Myocyte (in vitro differentiated cells): ENCODE data around the gene GRID2. TPM values are rescaled to one million over a fixed set of nuclear protein-coding genes. Genes with fewer than 3 reads are reported as not detected.

ENCODE experiments used
- DNase-seq: peaks from one replicate; pipeline ENCODE4 v3.0.0-alpha.2; 2012; ENCODE audit warnings: low read depth
- total RNA-seq: library from RNA; depleted of rRNA; stranded (reverse); fragments of >200 nt; gene quantifications from 2 replicates; pipeline ENCODE4 v1.2.3, GENCODE V29; 2014

GRID2 gene
- total RNA-seq, 1 donor from 2014 or later: 0.16 TPM

DNA sequence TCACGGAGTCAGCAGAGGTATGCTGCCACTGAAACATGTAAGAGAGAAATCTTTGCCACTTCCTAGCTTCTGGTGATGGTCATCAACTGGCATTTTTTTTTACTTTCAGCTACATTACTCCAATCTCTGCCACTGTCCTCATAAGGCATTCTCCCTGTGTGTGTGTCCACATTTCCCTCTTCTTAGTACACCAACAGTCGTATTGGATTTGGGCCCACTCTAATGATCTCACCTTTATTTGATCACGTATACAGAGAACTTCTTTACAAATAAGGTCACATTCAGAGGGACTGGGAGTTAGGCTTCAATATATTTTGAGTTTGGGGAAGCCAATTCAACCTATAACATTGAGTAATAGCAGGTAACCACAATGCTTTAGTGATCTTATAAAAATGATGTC, 649.1 kb downstream of the GRID2 start:
- no peak for DNase-seq

DNA sequence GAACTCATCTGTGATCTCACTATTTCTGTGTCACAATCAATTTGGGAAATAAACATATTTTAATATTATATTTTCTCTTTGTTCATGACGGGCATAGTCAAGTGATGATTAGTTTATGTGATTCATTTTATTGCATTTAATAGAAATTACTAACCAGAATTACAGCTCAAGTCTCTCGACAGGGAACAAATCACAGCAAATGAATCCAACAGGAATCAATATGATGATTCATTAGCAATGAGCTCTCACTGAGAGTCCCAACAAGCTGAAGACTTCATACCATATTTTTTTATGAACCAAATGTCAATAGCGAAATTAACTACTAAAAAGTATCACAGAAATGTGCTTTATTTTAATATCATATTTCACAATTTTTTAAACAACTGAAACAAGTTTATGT, 649.7 kb downstream of the GRID2 start:
- DNase-seq: no peak

DNA sequence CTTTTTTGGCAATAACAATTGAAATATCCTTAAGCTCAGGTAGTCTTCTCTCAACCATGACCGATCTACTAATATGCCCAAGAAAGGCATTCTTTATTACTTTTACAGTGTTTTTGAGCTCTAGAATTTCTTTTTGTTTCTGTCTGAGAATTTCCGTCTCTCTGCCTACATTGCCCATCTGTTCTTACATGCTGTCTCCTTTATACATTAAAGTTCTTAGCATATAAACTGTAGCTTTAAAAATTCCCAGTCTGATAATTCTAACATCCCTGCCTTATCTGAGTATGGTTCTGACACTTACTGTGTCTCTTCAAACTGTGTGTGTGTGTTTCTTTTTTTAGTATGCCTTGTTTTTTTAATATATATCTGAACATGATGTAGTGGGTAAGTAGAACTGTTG, 658.1 kb downstream of the GRID2 start:
- DNase-seq: no peak

DNA sequence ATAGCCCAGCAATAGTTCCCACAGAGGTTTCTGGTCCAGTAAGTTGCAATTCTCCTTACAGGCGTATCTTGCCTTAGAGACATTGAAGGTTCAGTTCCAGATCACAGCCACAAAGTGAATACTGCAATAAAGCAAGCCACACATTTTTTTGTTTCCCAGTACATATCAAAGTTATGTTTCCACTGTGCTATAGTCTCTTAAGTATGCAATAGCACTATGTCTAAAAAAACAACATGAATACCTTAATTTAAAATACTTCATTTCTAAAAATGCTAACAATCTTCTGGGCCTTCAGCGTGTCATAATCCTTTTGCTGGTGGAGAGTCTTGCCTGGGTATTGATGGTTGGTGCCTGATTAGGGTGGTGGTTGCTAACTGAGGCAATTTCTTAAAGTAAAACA, 659.1 kb downstream of the GRID2 start:
- no peak for DNase-seq

DNA sequence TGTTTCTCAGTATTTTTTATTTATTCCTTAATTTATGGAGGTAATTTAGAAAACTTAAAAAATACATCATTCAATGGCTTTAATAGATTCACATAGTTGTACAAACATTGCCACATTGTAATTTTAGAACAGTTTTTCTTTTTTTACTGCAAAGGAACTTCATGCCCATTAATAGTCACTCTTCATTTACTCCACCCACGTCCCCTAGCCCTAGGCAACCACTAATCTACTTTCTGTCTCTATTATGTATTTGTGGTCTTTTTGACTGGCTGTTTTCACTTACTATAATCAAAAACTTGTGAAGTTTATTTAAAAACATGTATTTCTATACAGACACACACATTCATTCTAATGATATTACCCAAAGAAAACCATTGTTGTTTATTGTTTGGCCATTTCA, 664.8 kb downstream of the GRID2 start:
- DNase-seq: peak; percentile 5

DNA sequence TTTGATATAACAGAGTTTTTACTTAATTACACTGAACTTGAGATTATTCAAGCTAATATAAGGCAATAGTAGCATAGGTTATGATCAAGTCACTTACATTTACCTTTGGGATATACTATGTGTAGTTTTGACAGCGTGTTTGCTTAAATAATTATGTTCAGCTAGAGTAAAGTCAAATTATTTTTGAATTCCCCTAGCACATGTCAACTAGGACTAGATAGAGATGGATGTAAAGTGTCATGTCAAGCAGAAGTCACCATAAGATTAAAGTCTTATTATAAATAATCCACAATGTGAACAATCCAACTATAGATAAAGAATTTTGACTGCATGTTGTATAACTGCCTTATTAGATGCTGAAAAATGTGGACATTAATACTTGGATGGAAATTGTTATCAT, 665.2 kb downstream of the GRID2 start:
- no peak for DNase-seq

DNA sequence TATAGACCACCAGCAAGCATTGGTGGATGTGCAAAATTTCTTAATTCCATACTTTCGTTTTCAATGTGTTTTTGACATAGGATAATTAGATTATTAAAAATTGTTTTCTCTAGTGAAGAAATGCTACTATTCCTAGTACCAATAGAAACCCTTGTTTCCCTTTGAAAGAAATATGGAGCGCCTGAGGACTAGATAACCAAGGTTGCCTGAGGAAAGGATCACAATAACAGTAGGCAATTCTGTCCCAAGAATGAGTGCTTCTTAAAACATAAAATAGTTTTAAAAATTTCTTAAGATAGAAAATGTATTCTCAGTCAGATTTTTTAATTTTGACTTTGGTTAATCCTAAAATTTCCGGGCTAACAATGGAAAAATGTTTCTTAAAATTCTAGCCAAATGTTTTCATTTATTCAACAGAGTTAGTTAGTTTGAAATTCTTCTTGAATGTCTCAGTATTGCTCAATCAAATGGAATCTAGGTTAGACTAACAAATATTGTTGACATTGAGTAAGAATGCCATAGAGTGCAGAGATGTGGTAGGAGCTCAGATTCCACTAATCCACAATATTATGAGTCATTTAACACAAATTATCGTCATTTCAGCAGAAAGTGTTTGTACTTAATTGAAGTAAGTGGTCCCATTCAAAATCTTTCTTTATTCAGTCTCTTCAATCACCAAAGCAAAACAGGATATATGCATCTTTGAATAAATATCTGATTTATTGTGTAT, 666.0 kb downstream of the GRID2 start:
- DNase-seq: peak; percentile 64

DNA sequence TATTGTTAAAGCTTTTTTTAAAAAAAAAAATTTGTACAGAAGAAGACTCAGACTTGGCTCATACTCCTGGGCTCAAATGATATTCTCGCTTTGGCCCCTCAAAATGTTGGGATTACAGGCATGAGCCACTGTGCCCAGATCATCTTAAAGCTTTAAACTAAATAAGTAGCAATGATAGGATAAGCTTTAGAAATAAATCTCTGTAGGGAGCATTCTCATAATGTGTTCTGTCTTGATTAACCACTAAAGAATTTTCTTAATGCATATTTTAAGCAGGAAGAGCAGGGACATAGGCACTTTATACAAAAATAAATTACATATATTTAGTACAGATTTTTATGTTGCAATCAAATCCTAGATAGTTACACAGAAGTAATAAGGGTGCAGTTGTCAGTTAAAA, 667.2 kb downstream of the GRID2 start:
- DNase-seq: no peak

DNA sequence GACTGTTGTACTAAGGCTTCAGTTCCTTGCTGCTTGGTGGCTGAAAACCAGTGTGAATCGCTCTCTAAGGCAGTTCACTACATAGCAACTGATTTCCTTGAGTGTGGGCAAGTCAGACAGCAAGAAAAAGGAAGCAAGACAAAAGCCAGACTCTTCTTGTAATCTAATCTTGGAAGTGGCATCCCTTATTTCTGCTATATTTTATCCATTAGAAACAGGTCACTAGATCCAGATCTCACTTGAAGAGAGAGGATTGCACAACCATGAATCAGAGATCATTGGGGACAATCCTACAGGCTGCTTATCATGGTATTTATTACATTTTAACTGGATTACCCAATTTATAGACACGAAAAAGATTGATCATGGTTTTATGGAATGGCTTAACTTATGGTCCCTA, 684.5 kb downstream of the GRID2 start:
- peak; percentile 10 for DNase-seq

DNA sequence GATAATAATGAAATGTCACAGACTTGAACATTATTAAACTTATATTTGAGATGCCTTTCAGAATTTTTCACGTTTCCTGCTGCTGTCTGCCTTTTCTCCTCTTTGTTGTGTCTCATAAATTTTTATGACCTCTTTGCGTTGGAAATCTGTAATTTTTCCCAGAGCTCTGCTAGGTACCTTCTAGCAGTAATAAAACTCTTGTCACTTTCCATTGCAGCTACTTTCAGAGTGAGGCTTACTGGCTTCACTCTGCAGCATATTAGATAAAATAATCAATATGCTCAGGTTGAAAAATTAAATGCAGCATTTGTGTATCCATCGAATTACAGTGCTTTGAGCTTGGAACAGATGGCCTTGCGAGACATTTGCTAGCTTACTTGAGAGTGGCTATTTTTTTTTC, 689.0 kb downstream of the GRID2 start:
- DNase-seq: no peak

DNA sequence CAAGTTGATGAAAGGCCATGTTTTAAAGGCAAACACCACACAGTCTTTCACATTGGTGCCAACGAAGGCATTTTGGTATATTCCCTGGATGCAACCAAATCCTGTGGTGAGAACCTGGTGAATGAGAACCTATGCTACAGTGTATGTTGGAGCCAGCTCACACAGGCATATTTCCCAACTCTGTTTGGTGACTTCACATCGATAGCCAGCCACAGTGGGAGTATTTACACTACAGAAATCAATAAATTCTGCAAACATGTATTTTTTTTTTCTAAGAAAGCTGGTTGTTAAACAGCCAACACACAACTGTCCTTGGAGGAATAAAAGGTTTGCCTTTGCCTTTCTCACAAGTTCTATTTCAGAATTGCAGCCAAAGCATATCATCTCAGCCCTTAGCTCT, 691.0 kb downstream of the GRID2 start:
- DNase-seq: no peak

DNA sequence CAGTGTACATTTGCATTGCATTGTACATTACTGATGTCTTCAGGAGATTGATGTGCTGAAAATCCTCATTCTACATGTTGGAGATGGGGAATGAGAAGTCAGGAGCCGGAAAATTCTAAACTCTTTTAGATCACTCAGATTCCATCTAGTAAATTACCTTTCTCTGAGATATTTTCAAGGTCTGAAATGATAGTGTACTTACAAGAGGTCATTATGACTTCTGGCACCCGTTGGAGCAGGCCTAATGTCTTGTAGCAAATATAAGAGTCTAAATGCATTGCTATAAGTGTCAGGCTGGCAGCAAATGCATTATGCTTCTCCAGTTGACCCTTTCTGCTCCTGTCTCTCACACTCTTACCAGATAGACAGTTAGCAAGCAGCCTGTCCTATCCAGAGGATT, 692.8 kb downstream of the GRID2 start:
- no peak for DNase-seq

DNA sequence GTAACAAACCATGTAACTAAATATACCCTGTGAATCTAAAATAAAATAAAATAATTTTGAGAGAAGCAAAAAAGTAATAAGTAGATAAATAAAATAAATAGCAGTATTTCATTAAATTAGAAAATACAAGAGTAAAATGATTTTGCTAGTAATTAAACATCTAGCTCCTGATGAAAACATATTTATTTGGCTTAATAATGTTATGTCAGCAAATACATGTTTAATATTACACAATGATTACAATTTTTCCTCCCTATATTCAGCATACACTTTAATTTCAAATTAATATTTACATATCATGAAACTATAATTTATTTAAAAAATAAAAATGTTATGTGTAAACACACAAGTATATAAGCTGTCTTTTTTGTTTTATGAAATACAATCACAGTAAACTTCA, 697.1 kb downstream of the GRID2 start:
- no peak for DNase-seq

DNA sequence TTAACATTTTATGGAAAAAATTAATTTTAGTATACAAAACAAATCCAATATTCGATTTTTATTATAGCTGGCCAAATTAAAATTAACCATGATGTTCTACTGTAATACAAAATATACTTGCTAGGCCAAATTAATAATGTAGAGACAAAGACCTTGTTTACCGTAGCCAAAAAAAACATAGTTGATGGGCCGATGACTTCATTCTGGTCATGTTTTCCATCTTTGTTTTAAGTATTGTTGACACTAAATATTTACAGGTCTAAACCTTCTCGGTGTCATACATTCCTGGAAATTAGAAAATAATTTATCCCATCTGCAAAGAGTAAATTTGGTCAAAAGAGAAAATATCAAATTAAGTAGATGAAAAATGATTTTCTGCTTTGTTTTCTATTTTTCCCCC, 698.5 kb downstream of the GRID2 start:
- DNase-seq: no peak

DNA sequence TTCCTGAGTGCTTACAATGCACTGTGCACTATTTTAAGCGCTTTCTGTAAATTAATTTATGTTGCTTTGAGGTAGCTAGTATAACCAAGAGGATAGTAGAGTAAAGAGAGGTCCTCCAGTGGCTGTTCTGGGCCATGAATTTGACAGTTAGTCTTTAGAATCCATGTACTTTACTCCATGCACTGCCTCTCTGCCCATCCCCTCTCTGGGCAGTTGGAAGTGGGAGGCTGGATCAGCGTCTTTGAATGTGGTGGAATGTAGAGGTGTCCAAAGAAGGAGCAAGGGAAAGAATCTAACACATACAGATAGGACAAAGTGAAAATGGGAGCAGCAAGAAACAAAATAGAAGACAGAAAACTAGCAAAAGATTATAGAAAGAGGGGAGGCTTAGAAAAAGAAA, 712.6 kb downstream of the GRID2 start:
- DNase-seq: no peak

DNA sequence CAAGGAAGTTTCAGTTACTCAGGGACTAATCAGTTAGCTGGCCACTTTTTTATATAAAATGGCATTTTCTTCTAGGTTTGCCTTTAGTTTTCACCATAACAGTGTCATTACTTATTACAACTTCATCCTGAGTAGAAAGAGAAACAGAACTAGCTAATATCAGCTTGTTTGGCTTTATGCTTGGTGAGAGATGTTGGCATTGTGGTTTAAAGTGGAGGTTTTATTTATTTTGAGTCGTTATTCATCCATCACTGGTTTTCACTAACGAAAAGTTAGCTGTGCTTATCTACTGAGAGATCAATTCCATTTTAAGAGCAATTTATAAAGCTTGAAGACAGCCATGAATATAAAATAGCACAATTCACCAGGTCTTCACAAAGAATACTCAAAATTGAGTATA, 714.5 kb downstream of the GRID2 start:
- no peak for DNase-seq

DNA sequence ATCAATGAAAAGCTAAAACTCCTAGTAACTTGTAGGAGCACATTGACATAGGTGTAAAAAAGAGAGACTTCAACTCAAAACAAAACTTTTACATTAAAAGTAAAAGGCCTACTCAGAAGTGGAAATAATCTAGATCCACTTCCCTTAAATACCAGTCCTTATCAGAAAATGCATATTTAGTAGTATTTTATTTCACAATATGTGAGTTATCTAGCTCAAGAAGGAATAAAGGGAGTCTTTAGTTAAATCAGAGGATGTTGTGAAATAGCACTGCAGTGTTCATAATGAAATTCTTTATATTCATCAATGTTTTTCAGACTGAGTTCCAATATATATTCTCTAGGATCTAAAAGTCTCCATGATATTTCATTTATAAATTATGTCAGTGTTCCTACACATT, 715.0 kb downstream of the GRID2 start:
- no peak for DNase-seq

DNA sequence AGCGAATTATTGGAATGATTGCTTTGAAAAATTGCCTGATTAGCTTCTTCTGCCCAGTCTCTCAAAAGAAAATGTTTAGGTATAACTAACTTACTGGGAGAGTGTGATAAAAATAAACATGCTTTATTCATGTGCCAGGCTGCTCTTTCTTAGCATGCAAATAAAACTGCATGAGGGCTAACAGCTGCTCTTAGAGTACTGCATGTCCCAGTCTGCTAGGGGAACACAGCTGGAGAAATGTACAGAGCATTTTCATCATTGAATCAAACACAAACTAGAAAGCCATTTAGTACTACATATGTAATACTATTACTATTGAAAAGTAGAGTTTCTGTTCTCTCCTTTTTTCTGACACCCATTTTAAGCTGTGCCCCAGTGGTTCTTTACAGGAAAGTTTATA, 726.0 kb downstream of the GRID2 start:
- peak; percentile 27 for DNase-seq

DNA sequence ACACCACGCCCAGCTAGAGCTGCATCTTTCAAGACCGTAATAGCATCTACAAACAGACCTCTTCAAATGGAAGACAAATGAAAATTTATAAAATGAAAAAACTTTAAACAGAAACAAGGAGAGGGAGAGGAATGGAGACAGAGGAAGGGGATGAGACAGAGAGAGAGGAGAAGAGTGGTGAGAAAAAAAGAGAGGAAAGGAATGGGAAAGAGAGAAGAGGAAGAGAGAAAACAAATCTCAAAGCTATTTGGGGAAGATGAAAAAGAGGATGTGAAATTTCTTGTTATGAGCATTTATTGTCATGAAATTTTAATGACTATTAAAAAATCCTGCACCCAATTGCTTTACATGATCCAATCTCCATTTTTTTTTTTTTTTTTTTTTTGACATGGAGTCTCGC, 726.9 kb downstream of the GRID2 start:
- DNase-seq: no peak

DNA sequence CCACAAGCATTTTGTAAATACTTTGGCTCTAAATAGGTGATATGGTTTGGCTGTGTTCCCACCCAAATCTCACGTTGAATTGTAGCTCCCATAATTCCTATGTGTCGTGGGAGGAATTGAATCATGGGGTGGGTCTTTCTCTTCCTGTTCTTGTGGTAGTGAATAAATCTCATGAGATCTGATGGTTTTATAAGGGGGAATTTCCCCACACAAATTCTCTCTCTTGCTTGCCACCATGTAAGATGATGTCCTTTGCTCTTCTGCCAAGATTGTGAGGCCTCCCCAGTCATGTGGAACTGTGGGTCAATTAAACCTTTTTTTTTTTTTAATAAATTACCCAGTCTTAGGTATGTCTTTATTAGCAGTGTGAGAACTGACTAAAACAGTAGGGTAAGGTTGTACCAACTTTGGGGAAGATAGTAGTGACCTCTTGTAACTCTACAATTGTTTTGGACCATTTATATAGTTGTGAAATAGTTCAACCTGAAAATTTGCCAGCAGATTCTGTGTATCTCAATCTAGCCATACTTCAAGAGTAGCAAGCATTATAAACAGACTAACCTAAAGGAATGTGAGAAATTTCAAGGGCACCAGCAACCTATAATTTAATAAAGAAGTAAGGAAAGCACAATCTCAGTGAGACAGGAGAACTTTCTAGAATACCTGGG, 727.8 kb downstream of the GRID2 start:
- peak; percentile 3 for DNase-seq

DNA sequence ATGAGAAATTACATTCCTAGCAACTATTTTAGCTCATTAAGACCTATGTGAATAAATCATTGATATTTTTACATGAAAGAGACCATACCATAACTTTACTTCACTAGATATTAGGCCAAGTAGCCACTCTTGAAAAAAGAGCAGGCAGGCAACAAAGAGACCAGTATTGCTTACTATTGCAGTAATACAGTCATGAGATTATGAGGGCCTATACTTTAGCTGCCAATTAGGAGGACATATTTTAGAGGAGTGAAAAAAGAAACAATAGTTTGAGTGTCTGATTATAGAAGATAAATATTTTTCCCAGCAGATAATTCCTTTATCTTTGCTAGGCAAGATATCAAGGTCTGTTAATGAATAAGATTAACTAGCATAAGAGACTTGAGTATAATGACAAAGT, 739.0 kb downstream of the GRID2 start:
- DNase-seq: no peak

DNA sequence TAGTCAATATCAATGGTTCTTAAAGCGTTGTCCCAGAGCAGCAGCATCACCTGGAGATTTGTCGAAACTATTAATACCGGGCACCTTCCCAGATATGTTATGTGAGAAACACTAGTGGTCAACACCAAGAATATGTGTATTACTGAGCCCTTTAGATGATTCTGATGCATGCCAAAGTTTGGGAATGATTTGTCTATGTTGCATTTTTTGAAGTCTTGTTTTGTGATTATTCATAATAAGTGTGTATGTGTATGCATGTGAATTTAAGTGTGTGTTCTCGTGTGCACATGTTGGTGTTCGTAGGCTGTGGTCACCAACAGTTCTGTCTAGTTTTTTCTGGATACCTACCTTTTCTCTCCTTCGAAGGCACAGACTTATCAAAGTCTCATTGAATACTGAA, 749.4 kb downstream of the GRID2 start:
- DNase-seq: no peak

DNA sequence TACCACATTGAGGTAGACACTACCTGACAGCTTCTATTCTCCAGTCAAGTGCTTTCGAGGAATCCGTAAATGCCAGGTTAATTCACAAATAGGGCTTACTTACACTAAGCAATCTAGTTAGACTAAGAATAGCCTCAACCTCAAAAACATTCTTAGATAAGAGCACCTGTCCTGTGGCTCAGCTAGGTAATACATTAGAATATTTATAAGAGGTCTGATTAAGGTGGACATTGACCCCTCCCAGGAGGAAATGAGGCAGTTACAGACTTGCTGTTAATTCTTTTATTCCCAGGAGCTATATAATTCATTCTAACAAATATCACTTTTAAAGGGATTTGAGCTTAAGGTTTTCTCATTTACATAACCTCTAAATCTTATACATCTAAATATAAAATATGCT, 758.1 kb downstream of the GRID2 start:
- DNase-seq: no peak
